Measurements from ENCODE around the gene ALAS1. TPM values are rescaled to one million over a fixed set of nuclear protein-coding genes. Genes with fewer than 3 reads are reported as not detected.

Gene ALAS1
- total and polyA plus RNA-seq, 9 of the 15 experiments (the other 6 are each of a cell fraction or from before 2014, with no cell fraction given): 21.4 to 49.5 (median 34.4) TPM

- Histone ChIP-seq H3K79me2 (ENCODE audit: control insufficient read depth, insufficient read depth, low read length) (no peaks in the 10 kb centered on the region), H3K9me3 (replicated peaks; ENCODE audit: control insufficient read depth, insufficient read depth, low read depth, low read length) (no peaks in the 10 kb centered on the region), H3K4me3 (no peak overlapping the region), H3K36me3 (ENCODE audit: control insufficient read depth, insufficient read depth, low read length) (no peaks in the 10 kb centered on the region), H3K4me1 (replicated peaks in 1 of 2; ENCODE audit: control insufficient read depth in 2 of 2, insufficient read depth in 2 of 2, low read length in 2 of 2) (peaks cover 43 to 48% of the 10 kb centered on the region in 2 experiments), H3K9me1 (ENCODE audit: control insufficient read depth, insufficient read depth, low read length) (peaks cover 9% of the 10 kb centered on the region), H4K20me1 (replicated peaks; ENCODE audit: control insufficient read depth, insufficient read depth, low read length) (0 out of 2 replicates have a peak, but pooled peaks cover 6% of the 10 kb centered on the region), H3K27ac (ENCODE audit: extremely low read depth, low read depth, low read length) (no peak overlapping the region), H3K27me3 (ENCODE audit: control insufficient read depth in 2 of 2, insufficient read depth in 2 of 2, low read length in 2 of 2) (no peaks in the 10 kb centered on the region), H3K4me2 (ENCODE audit: insufficient read depth, low read length) (no peak overlapping the region), H2AFZ (ENCODE audit: low read depth, low read length) (0 out of 2 replicates have a peak overlapping the region, but pooled peaks have one; percentile 39), H3K9ac (ENCODE audit: insufficient read depth in 1 of 2, low read depth in 2 of 2, low read length in 2 of 2) (no peak overlapping the region)
- FAIRE-seq (no peak), ATAC-seq (no peak), DNase-seq (ENCODE audit: extremely low read depth in 1 of 4, low spot score in 3 of 4) (no peak)
- no TSS peak for BruUV-seq (replicated peaks)
- intact Hi-C loops (cut with micrococcal nuclease) (no loop called here), in situ Hi-C loops (cut with MboI) (no loop called here)
- POLR2A ChIA-PET: no interaction called here
- WGBS (ENCODE audit: insufficient coverage, low coverage, missing lambda C conversion rate): 81% methylated on average over 4 of the region's 6 CpGs
- CTCF ChIA-PET (ENCODE audit: low intra/inter-chr PET ratio): no interaction called here
- no peak for TF ChIP-seq ZNF395 (CRISPR knock-in tag; IDR thresholded peaks at IDR 0.05)
- TF ChIP-seq SNRNP70 (optimal IDR thresholded peaks at IDR 0.05; ENCODE audit: low read depth, low read length): no peak
- TF ChIP-seq ZNF282 (CRISPR knock-in tag; IDR thresholded peaks at IDR 0.05): no peak
- no peak for TF ChIP-seq HNRNPUL1 (IDR thresholded peaks at IDR 0.05; ENCODE audit: low read length)
- TF ChIP-seq PHB (CRISPR knock-in tag; IDR thresholded peaks at IDR 0.05): no peak
- no peak for TF ChIP-seq REST (IDR thresholded peaks at IDR 0.05; ENCODE audit: borderline replicate concordance)
- TF ChIP-seq REST (CRISPR knock-in tag; IDR thresholded peaks at IDR 0.05; ENCODE audit: low read depth): no peak
- TF ChIP-seq HMG20A (CRISPR knock-in tag; conservative IDR thresholded peaks at IDR 0.05): no peak
- TF ChIP-seq ZNF165 (CRISPR knock-in tag; IDR thresholded peaks at IDR 0.05; ENCODE audit: borderline replicate concordance): no peak
- TF ChIP-seq ZNF431 (CRISPR knock-in tag; IDR thresholded peaks at IDR 0.05): no peak
- TF ChIP-seq RBM34 (IDR thresholded peaks at IDR 0.05; ENCODE audit: borderline replicate concordance, insufficient read depth, low read length): no peak
- TF ChIP-seq ZNF274 (IDR thresholded peaks at IDR 0.05; ENCODE audit: borderline replicate concordance, low read depth, low read length): no peak
- no peak for TF ChIP-seq ZNF445 (CRISPR knock-in tag; IDR thresholded peaks at IDR 0.05; ENCODE audit: low read depth)
- no peak for TF ChIP-seq MEF2D (tag; conservative IDR thresholded peaks at IDR 0.05; ENCODE audit: low read depth)
Measured at GRCh38 chr3:52185311-52185710, 12.6 kb upstream of the ALAS1 start.

All from K562 (cell line).